AG04449 (cell line): ENCODE results near the gene ABCC11.

Experiments used
- CTCF ChIA-PET: fragments of 350-600 bp; formaldehyde crosslinking; extraction: SDS; loops from one replicate; lab custom pipeline; 2021; ENCODE audit warnings: antibody characterized with exemption; lab: Yijun Ruan, JAX
- POLR2A ChIA-PET: fragments of 400-600, 350-600 bp; formaldehyde crosslinking; extraction: SDS; loops from one replicate; lab custom pipeline; 2020; ENCODE audit warnings: antibody characterized with exemption, inconsistent platforms; lab: Yijun Ruan, JAX
- DNase-seq: peaks from one replicate; pipeline ENCODE4 v3.0.0-alpha.2; 2010; ENCODE audit warnings: low read depth, low spot score
- H3K4me3 ChIP-seq: 2 replicates; pipeline ENCODE4 v1.5.1; 2011; ENCODE audit warnings: low read depth, mild to moderate bottlenecking, control low read depth, low read length
- TF ChIP-seq, protein P1 (sequence below): IDR thresholded peaks from one replicate; pipeline ENCODE4 v1.5.1; 2011; ENCODE audit warnings: mild to moderate bottlenecking, moderate library complexity, low read length, control low read depth, inconsistent platforms; ENCODE audit not compliant: insufficient read depth; ENCODE audit errors: missing control alignments

ABCC11 gene

DNA sequence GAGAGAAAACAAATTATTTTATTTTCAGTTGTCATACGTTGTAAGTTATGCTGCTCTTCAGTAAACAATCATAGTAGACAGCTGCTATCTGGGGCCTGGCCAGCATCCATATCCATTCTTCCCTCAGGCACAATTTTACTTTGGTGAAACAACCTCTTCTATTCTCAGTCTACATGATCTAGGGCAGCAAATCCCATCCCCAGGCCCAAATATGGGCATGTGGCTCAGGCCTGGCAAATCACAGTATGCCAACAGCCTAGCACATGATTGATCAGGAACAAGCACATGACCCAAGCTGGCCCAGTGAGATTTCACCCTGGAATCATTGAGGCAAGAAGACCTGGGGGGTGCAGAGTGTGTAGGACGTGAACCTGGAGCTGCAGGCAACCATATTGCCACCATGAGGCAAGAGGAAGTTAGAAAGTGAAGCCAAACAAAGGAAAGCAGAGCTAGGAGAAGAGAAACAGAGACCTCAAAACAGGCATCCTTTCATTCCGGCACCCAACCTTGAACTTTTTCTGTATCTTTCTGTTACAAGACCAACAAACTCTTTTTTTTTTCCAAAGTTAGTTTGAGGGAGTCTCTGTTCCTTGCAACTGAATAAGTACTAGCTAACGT is 81.3 kb downstream of the ABCC11 start:
- CTCF ChIA-PET, result interaction anchor here (0.7 to 18.2 kb wide), 13 partner anchors 8 to 1218 kb away, joined by 3 to 322 read pairs (median 7); partner anchors contain the start of genes ITFG1, NETO2 and PHKB
- POLR2A ChIA-PET, result no interaction called here
- DNase-seq, result no peak

DNA sequence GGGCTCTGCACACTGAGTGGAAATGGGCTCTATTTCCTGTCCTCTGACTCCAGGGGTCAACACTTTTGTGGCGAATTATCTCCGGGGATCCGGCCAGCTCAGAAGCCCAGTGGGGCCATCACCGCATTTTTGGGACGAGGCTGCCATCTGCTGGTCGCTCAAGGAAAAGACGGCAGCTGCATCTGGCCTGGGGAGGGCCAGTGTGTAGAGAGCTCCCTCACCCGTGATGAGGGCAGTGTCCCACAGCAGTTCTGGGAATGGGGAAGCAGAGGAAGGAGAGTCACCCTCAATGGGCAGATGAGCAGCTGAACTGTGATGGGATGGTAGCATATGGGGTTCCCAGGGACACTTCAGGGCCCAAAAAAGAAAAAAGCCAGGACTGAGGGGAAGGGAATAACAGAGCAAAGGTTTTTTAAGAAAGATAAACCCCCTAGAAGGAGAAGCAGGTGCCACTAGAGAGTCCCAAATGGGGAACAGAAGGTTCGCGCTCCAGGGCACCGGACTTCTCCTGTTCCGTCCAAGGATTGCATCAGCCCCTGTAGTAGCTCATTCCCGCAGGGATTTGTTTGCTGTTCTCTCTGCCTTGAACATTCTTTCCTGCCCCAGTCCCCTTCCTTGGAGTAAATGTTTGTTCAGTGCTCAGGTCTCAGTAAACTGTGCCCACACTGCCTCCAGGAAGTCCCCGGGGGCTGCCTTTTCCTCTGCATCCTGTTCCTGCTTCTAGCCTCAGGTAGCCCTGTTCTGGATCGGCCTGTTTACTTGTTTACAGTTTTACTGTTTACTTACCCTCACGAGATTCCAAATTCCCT is 82.2 kb downstream of the ABCC11 start:
- ChIA-PET POLR2A (interaction anchor here (0.6 kb wide), 1 partner anchor 705 kb away, joined by 3 read pairs; the partner anchor contains the start of gene ITFG1), CTCF (interaction anchor here (0.6 to 18.2 kb wide), 64 partner anchors 8 to 1313 kb away, joined by 3 to 322 read pairs (median 4); partner anchors contain the start of genes ITFG1, NETO2 and PHKB)
- TF ChIP-seq, protein P1, sequence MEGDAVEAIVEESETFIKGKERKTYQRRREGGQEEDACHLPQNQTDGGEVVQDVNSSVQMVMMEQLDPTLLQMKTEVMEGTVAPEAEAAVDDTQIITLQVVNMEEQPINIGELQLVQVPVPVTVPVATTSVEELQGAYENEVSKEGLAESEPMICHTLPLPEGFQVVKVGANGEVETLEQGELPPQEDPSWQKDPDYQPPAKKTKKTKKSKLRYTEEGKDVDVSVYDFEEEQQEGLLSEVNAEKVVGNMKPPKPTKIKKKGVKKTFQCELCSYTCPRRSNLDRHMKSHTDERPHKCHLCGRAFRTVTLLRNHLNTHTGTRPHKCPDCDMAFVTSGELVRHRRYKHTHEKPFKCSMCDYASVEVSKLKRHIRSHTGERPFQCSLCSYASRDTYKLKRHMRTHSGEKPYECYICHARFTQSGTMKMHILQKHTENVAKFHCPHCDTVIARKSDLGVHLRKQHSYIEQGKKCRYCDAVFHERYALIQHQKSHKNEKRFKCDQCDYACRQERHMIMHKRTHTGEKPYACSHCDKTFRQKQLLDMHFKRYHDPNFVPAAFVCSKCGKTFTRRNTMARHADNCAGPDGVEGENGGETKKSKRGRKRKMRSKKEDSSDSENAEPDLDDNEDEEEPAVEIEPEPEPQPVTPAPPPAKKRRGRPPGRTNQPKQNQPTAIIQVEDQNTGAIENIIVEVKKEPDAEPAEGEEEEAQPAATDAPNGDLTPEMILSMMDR, result peak; percentile 92
- no peak overlapping the region for H3K4me3 ChIP-seq
- no peak for DNase-seq

More for the DNA sequence above, 81.3 kb downstream of the ABCC11 start:
- TF ChIP-seq, protein P1, result no peak
- no peak overlapping the region for H3K4me3 ChIP-seq

DNA sequence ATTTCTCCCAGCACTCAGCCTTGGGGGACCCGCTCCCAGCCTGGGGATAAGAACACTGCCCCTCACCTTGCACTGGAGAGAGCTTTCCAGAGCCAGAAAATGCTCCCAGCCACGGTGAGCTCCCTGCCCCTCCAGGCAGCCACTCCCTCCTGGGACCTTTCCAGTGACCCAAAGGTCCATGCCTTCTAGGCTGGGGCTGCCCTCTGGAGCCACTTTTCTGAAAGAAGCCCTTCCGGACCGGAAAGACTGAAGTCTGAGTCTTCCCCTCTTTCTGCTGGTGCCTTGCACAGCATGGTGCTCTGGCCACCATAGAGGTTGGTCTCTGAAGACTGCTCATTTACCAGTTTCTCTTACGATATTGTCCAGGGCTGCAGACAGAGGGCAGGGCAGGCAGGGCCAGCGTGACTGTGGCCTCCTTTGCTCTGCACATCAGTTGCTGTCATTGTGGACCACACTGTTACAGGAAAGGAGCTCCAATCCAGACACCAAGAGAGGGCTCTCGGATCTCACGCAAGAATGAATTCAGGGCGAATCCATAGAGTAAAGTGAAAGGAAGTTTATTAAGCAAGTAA is 84.4 kb downstream of the ABCC11 start:
- CTCF ChIA-PET, result interaction anchor here (0.6 to 18.2 kb wide), 6 partner anchors 1019 to 1215 kb away, joined by 3 to 322 read pairs (median 3); partner anchors contain the start of gene NETO2

DNA sequence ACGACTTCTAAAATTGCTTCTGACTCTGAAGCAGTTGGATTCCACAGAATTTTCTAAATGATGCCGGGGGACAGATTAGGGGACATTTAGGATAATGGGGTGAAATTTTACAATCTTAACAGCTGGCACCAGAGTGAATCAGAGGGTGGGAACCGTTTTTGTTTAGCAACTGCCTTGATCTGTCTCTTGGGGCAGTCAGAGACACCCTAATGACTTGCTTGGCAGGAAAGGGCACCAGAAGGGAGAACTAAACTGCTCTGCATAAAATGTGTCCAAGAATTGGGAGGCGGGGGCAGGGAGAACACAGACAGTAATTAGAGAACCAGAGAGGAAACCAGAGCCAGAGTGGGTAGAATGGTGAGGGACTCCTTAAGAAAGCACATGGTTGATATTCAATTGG is 85.4 kb downstream of the ABCC11 start:
- CTCF ChIA-PET, result interaction anchor here (3.2 to 18.2 kb wide), 2 partner anchors 1018 to 1124 kb away, joined by 11 to 322 read pairs; partner anchors contain the start of gene NETO2
- DNase-seq, result no peak
- POLR2A ChIA-PET, result no interaction called here
- TF ChIP-seq, protein P1, result no peak
- H3K4me3 ChIP-seq, result no peak overlapping the region

More for the DNA sequence above, 84.4 kb downstream of the ABCC11 start:
- TF ChIP-seq, protein P1, result no peak
- H3K4me3 ChIP-seq, result no peak overlapping the region
- POLR2A ChIA-PET, result no interaction called here
- DNase-seq, result no peak

DNA sequence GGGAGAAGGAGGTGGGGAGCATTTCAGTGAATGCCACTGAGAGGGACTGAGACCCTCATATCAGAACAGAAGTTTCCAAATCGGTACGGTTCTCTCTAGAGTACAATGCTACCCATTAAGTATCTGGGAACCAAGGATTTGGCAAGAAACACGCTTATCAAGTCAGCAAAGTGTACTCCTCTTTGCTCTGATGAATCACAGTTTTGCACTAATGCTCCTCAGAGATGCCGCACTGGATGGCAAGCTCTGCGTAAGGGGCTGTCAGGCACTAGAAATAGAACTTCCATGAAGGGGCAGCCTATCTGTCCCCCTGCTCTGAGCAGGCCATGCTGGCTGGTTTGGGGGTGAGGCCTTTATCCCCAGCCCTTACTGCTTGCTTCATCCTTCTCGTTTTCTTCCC is 86.8 kb downstream of the ABCC11 start:
- ChIA-PET POLR2A (interaction anchor here (1.2 kb wide), 1 partner anchor 699 kb away, joined by 3 read pairs; the partner anchor contains the start of genes ITFG1 and PHKB), CTCF (interaction anchor here (1.3 to 18.2 kb wide), 3 partner anchors 1017 to 1212 kb away, joined by 3 to 322 read pairs (median 11); partner anchors contain the start of gene NETO2)
- H3K4me3 ChIP-seq, result no peak overlapping the region
- DNase-seq, result no peak
- TF ChIP-seq, protein P1, result no peak
